Liver (tissue), 9 donors: ENCODE data around the gene SP110. TPM values are rescaled to one million over a fixed set of nuclear protein-coding genes. Genes with fewer than 3 reads are reported as not detected.
"Not testable (repeated sequence)": the region's sequence is repeated elsewhere in the genome, so short reads cannot be mapped to it uniquely, and the experiment has no call there.

Experiments
- DNase-seq: peaks from one replicate; pipeline ENCODE4 v3.0.0-alpha.2; 2017; ENCODE audit warnings: low spot score
- H3K27ac ChIP-seq, 2 donors: one replicate each; pipeline ENCODE4 v1.7.0; 2013; ENCODE audit warnings: inconsistent platforms in 2 of 2, low read length in 2 of 2, control low read depth in 1 of 2, low read depth in 1 of 2, mild to moderate bottlenecking in 1 of 2
- H3K27me3 ChIP-seq, 4 donors: one replicate each; pipeline versions ENCODE4 v1.6.1 to v1.7.0; 2013; ENCODE audit warnings: low read length in 3 of 4, inconsistent platforms in 1 of 4, mild to moderate bottlenecking in 1 of 4, moderate library complexity in 1 of 4; ENCODE audit not compliant: control insufficient read depth in 4 of 4, insufficient read depth in 4 of 4
- H3K36me3 ChIP-seq, 4 donors: one replicate each; pipeline versions ENCODE4 v1.6.1 to v1.7.0; 2013; ENCODE audit warnings: low read length in 3 of 4, mild to moderate bottlenecking in 3 of 4, low read depth in 1 of 4, moderate library complexity in 1 of 4; ENCODE audit not compliant: control insufficient read depth in 4 of 4, insufficient read depth in 3 of 4
- H3K4me1 ChIP-seq, 4 donors: one replicate each; pipeline versions ENCODE4 v1.6.1 to v1.7.0; 2013; ENCODE audit warnings: low read length in 3 of 4, mild to moderate bottlenecking in 3 of 4, moderate library complexity in 1 of 4; ENCODE audit not compliant: control insufficient read depth in 4 of 4, insufficient read depth in 4 of 4
- H3K4me3 ChIP-seq, 3 donors: one replicate each; pipeline versions ENCODE4 v1.6.1 to v1.7.0; 2013; ENCODE audit warnings: low read length in 3 of 3, control low read depth in 1 of 3, low read depth in 1 of 3, mild to moderate bottlenecking in 1 of 3
- H3K9ac ChIP-seq, 2 donors: one replicate each; pipeline ENCODE4 v1.7.0; 2013; ENCODE audit warnings: low read length in 2 of 2, mild to moderate bottlenecking in 2 of 2, moderate library complexity in 2 of 2, control low read depth in 1 of 2, low read depth in 1 of 2
- H3K9me3 ChIP-seq, 4 donors: one replicate each; pipeline versions ENCODE4 v1.6.1 to v1.7.0; 2013; ENCODE audit warnings: low read length in 3 of 4; ENCODE audit not compliant: control insufficient read depth in 4 of 4
- FOXA1 ChIP-seq: IDR thresholded peaks from 2 replicates; pipeline ENCODE4 v1.6.1; 2016; ENCODE audit warnings: antibody characterized with exemption
- GABPA ChIP-seq, 2 donors: IDR thresholded peaks in 1 of 2; conservative IDR thresholded peaks in 1 of 2; 2 replicates each; pipeline ENCODE4 v1.6.1; 2016; ENCODE audit warnings: antibody characterized with exemption in 2 of 2, mild to moderate bottlenecking in 1 of 2, moderate library complexity in 1 of 2
- HNF4A ChIP-seq, 2 donors: conservative IDR thresholded peaks; 2 replicates each; pipeline ENCODE4 v1.6.1; 2016; ENCODE audit warnings: antibody characterized with exemption in 2 of 2, mild to moderate bottlenecking in 2 of 2
- JUND ChIP-seq, 2 donors: IDR thresholded peaks; 2 replicates each; pipeline ENCODE4 v1.6.1; 2016; ENCODE audit warnings: antibody characterized with exemption in 2 of 2
- NR2F2 ChIP-seq: IDR thresholded peaks from 2 replicates; pipeline ENCODE4 v1.6.1; 2016; ENCODE audit warnings: antibody characterized with exemption
- REST ChIP-seq: IDR thresholded peaks from 2 replicates; pipeline ENCODE4 v1.6.1; 2016; ENCODE audit warnings: antibody characterized with exemption, mild to moderate bottlenecking
- TAF1 ChIP-seq: conservative IDR thresholded peaks from 2 replicates; pipeline ENCODE4 v1.6.1; 2016; ENCODE audit warnings: antibody characterized with exemption, mild to moderate bottlenecking
- YY1 ChIP-seq: IDR thresholded peaks from 2 replicates; pipeline ENCODE4 v1.6.1; 2016; ENCODE audit warnings: antibody characterized with exemption, mild to moderate bottlenecking
- WGBS: extraction: QIAGEN DNeasy Blood & Tissue Kit; methylation state at CpG from one replicate; pipeline ENCODE4 v1.1.7; 2013; 5-methylcytosine and 5-hydroxymethylcytosine counted together
- polyA plus RNA-seq, 2 donors: library from polyadenylated mRNA; stranded (reverse) in 1 of 2; unstranded in 1 of 2; fragments of 200-250 nt in 1 of 2; fragments of >200 nt in 1 of 2; fragmentation: Nextera tagmentation in 1 of 2; extraction: Ambion mirVana in 1 of 2; gene quantifications; one replicate each; pipeline versions ENCODE4 v1.2.1 to v1.2.3, GENCODE V29; 2013 to 2015
- total RNA-seq, 2 donors: library from RNA; depleted of rRNA; stranded (reverse); fragments of >200 nt; gene quantifications; one replicate each; pipeline ENCODE4 v1.2.3, GENCODE V29; 2014
- TF ChIP-seq, protein P1 (sequence below): IDR thresholded peaks from 2 replicates; pipeline ENCODE4 v1.6.1; 2016; ENCODE audit warnings: antibody characterized with exemption
- donor health status: healthy.
- donor health status: healthy.
- donor health status: healthy.
- donor health status: healthy.
- donor health status: healthy.

The SP110 gene
- total and polyA plus RNA-seq, 4 donors, result 5.3 to 15.4 (median 8.2) TPM

GRCh38 chr2:230267059-230267458 is 47.3 kb upstream of the SP110 start:
- TF ChIP-seq YY1 (no peak), REST (no peak), FOXA1 (no peak), GABPA (IDR thresholded peaks at IDR 0.05 in 1 of 2, conservative IDR thresholded peaks at IDR 0.05 in 1 of 2) (no peak), NR2F2 (no peak)
- H3K4me1 ChIP-seq, result no peaks in the 10 kb centered on the region
- H3K27me3 ChIP-seq, result no peaks in the 10 kb centered on the region
- no peak overlapping the region for H3K9ac ChIP-seq
- no peak for DNase-seq
- peaks cover 0 to 3% (median 0%) of the 10 kb centered on the region in 4 donors for H3K36me3 ChIP-seq
- 97% methylated on average over 1 of the region's 1 CpG for WGBS
- H3K27ac ChIP-seq, result no peak overlapping the region
- H3K4me3 ChIP-seq, result no peak overlapping the region
- no peaks in the 10 kb centered on the region for H3K9me3 ChIP-seq

DNA sequence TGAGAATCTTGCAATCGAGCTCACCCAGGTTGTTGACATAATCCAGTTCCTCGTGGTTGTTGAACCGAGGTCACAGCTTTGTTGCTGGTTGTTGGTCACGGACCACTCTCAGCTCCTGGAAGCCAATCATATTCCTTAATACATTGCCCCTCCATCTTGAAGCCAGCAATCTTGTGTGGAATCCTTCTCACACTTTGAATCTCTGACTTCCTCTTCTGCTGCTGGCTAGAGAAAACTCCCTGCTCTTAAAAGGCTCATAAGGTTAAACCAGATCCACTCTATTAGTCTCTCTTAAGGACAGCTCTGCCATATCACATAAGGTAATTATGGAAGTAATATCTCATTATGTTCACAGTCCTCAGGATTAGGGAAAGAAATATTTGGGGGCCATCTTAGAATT is 46.9 kb upstream of the SP110 start:
- WGBS, result 81% methylated on average over 4 of the region's 4 CpGs
- Histone ChIP-seq H3K36me3 (peaks cover 0 to 3% (median 0%) of the 10 kb centered on the region in 4 donors), H3K27me3 (no peaks in the 10 kb centered on the region), H3K4me3 (no peak overlapping the region), H3K9ac (no peak overlapping the region), H3K9me3 (no peaks in the 10 kb centered on the region), H3K4me1 (no peaks in the 10 kb centered on the region), H3K27ac (no peak overlapping the region)
- DNase-seq, result no peak
- TF ChIP-seq HNF4A (conservative IDR thresholded peaks at IDR 0.05), result no peak

- not testable (repeated sequence) for H3K4me3 ChIP-seq, DNase-seq, H3K4me1 ChIP-seq, H3K36me3 ChIP-seq, H3K9me3 ChIP-seq, H3K27ac ChIP-seq, H3K9ac ChIP-seq, H3K27me3 ChIP-seq
- WGBS, result 62% methylated on average over 4 of the region's 4 CpGs
These were observed 45.2 kb upstream of the SP110 start for GRCh38 chr2:230264945-230265344.

DNA sequence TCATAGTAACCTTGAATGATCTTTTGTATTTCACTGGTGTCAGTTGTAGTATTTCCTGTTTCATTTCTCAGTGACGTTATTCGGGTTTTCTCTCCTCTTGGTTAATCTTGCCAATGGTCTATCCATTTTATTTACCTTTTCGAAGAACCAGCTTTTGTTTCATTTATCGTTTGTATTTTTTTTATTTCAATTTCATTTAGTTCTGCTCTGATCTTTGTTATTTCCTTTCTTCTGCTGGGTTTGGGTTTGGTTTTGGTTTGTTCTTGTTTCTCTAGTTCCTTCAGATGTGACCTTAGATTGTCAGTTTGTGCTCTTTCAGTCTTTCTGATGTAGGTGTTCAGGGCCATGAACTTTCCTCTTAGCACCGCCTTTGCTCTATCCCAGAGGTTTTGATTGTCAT is 42.5 kb upstream of the SP110 start:
- no peaks in the 10 kb centered on the region for H3K36me3 ChIP-seq
- TF ChIP-seq TAF1 (no peak), JUND (IDR thresholded peaks at IDR 0.05) (no peak), HNF4A (conservative IDR thresholded peaks at IDR 0.05) (no peak), NR2F2 (no peak)
- TF ChIP-seq, protein P1, sequence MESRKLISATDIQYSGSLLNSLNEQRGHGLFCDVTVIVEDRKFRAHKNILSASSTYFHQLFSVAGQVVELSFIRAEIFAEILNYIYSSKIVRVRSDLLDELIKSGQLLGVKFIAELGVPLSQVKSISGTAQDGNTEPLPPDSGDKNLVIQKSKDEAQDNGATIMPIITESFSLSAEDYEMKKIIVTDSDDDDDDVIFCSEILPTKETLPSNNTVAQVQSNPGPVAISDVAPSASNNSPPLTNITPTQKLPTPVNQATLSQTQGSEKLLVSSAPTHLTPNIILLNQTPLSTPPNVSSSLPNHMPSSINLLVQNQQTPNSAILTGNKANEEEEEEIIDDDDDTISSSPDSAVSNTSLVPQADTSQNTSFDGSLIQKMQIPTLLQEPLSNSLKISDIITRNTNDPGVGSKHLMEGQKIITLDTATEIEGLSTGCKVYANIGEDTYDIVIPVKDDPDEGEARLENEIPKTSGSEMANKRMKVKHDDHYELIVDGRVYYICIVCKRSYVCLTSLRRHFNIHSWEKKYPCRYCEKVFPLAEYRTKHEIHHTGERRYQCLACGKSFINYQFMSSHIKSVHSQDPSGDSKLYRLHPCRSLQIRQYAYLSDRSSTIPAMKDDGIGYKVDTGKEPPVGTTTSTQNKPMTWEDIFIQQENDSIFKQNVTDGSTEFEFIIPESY, result no peak
- no peak for DNase-seq
- H3K4me3 ChIP-seq, result no peak overlapping the region
- H3K27me3 ChIP-seq, result no peaks in the 10 kb centered on the region
- H3K9me3 ChIP-seq, result no peaks in the 10 kb centered on the region
- 83% methylated on average over 5 of the region's 5 CpGs for WGBS
- no peak overlapping the region for H3K9ac ChIP-seq
- no peaks in the 10 kb centered on the region for H3K4me1 ChIP-seq
- no peak overlapping the region for H3K27ac ChIP-seq
